Erythroblast (primary cell): ENCODE results near the gene NIPA2.

Experiments
- GATA1 ChIP-seq: IDR thresholded peaks from 2 replicates; pipeline ENCODE4 v1.6.1; 2011; ENCODE audit warnings: low read depth, mild to moderate bottlenecking, control low read depth, low read length, moderate library complexity
- POLR2A ChIP-seq: IDR thresholded peaks from 2 replicates; pipeline ENCODE4 v1.6.1; 2011; ENCODE audit warnings: mild to moderate bottlenecking, low read length

DNA sequence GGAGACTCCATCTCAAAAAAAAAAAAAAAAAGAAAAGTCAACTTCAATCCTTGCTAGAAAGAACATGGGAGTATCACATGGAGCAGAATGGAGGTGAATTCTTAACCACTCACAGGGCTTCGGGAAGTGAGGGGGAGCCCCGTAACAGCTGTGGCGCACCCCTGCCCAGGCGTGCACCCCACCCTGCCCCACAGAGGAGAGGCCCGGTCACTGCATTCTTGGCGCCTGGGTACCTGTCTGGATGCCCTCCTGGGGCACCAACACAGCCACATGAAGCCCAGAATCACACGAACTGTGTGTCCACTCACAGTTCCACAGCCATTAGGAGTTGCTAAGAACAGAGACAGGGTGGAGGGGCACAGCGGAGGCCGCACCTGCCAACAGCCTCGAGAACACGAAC lies 51.8 kb downstream of the NIPA2 start:
- TF ChIP-seq POLR2A (no peak), GATA1 (no peak)
